RWPE1 (cell line): ENCODE measurements around the gene PLA2G6.

ENCODE experiments used
- CTCF ChIA-PET: fragments of 350-600 bp; sonication (Branson Sonifier 250); formaldehyde crosslinking; extraction: SDS; loops from one replicate; lab custom pipeline; 2021; lab: Yijun Ruan, JAX
- POLR2A ChIA-PET: fragments of 400-600 bp; formaldehyde crosslinking; extraction: SDS; loops from one replicate; lab custom pipeline; 2020; ENCODE audit warnings: antibody characterized with exemption; ENCODE audit not compliant: low non-redundant PET; lab: Yijun Ruan, JAX
- DNase-seq: peaks from one replicate; pipeline ENCODE4 v3.0.0; 2012; ENCODE audit warnings: low spot score
- H3K27ac ChIP-seq: fragments of 450-650 bp; 2 replicates; pipeline ENCODE4 v1.5.1; 2017
- CTCF ChIP-seq: fragments of 450-650 bp; conservative IDR thresholded peaks from 2 replicates; pipeline ENCODE4 v1.5.1; 2017; ENCODE audit warnings: low read depth, mild to moderate bottlenecking

Gene PLA2G6

GRCh38 chr22:38220653-38221386 lies 39.2 kb upstream of the PLA2G6 start:
- DNase-seq = no peak
- ChIA-PET CTCF (no interaction called here), POLR2A (no interaction called here)
- no peak for TF ChIP-seq CTCF
- peak overlapping the region; percentile 99 for H3K27ac ChIP-seq

DNA sequence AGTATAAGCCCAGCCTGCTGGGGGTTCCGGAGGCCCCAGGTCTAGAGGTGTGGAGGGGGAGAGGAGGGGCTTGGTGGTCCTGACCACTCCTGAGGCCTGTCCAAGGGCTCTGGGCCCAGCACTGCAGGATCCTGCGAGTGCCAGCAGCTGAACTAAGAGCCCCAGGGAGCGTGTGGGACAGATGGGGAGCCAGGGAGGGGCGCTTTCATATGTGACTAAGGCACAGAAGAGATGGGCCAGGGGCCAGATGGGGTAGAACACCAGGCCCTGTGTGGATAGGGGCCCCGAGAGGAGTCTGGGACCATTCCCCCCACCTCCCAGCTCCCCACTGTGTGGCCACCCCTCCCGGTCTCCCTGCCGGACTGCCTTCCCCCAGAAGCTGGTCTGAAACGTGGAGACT lies 38.5 kb upstream of the PLA2G6 start:
- DNase-seq = no peak
- ChIA-PET POLR2A (no interaction called here), CTCF (no interaction called here)
- TF ChIP-seq CTCF = no peak
- peak overlapping the region; percentile 99 for H3K27ac ChIP-seq

GRCh38 chr22:38219632-38220031 lies 38.0 kb upstream of the PLA2G6 start:
- ChIA-PET POLR2A (no interaction called here), CTCF (no interaction called here)
- DNase-seq = no peak
- H3K27ac ChIP-seq = peak overlapping the region; percentile 99
- no peak for TF ChIP-seq CTCF

DNA sequence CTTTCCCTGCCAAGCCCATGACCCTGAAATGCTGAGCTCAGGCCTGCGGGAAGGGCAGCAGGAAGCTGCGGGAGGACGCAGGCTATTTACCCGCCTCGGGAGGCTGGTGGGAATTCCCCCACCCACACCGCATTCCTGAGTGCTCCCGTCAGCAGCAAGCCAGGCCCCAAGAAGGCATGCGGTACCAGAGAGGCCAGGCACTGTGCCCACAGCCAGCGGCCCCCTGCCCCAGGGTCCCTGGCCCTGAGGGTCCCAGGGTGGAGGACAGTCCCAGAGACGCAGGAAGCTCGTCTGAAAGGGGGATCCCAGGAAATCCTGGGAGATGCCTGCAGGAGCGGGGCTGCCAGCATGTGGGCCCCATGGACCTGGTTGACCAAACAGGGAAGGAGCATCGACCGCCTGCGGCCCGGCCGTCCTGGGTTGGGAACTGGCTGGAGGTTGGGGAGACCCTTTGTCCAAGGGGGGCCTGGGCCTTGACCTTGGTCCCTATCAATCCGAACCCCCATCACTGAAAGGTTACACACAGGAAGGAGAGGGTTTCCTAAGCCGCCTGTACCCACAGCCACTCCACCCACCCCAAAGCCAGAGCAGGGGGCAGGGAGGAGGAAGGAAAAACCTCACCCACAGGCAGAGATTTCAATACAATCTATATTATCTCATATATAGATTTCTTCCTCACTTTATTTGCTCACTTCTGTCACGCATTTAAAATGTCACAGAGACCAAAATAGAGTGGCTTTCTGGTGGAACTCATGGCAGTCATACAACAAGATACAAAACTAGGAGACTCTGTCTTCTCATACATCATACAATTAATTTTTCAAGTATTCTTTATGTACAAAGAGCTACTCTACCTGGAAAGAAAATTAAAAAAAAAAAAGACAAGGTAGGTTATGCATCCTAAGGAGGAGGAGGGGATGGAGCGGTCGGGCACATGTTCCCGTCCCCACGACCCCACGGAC lies 37.3 kb upstream of the PLA2G6 start:
- peak; percentile 71 for DNase-seq
- H3K27ac ChIP-seq = peak overlapping the region; percentile 99
- CTCF ChIA-PET = no interaction called here
- POLR2A ChIA-PET = no interaction called here
- no peak for TF ChIP-seq CTCF

GRCh38 chr22:38215156-38216038 lies 33.8 kb upstream of the PLA2G6 start:
- H3K27ac ChIP-seq = peak overlapping the region; percentile 62

More at GRCh38 chr22:38215156-38216038, 33.8 kb upstream of the PLA2G6 start:
- POLR2A ChIA-PET = no interaction called here
- DNase-seq = no peak
- CTCF ChIA-PET = no interaction called here
- no peak for TF ChIP-seq CTCF
